ENCODE results near the gene F2.

The F2 gene

GRCh38 chr11:46694607-46695006, 24.4 kb upstream of the F2 start:
- Histone ChIP-seq H3K9me3 (ENCODE audit: insufficient read depth, low read depth, low read length) (no peaks in the 10 kb centered on the region), H4K8ac (ENCODE audit: low read depth, low read length) (no peak overlapping the region), H3K79me2 (ENCODE audit: control insufficient read depth, insufficient read depth, low read length, poor library complexity) (no peaks in the 10 kb centered on the region), H3K4me2 (ENCODE audit: low read length) (no peak overlapping the region), H3K36me3 (ENCODE audit: control insufficient read depth in 1 of 2, insufficient read depth in 2 of 2, low read length in 2 of 2) (peaks cover 36 to 37% of the 10 kb centered on the region in 2 experiments), H2AK5ac (ENCODE audit: low read length) (no peak overlapping the region), H3K4me1 (ENCODE audit: control insufficient read depth in 1 of 2, insufficient read depth in 2 of 2, low read length in 2 of 2) (peaks cover 37 to 39% of the 10 kb centered on the region in 2 experiments), H3K23ac (ENCODE audit: low read length) (no peak overlapping the region), H2BK120ac (ENCODE audit: insufficient read depth, low read length, poor library complexity) (no peak overlapping the region), H3K14ac (ENCODE audit: low read length) (no peak overlapping the region), H2BK5ac (ENCODE audit: low read depth, low read length, poor library complexity) (no peak overlapping the region), H3K4me3 (ENCODE audit: low read depth, low read length) (no peak overlapping the region), H3K79me1 (ENCODE audit: low read length) (peaks cover 8% of the 10 kb centered on the region), H3K27ac (ENCODE audit: low read depth, low read length) (peak overlapping the region; percentile 55), H3K27me3 (ENCODE audit: insufficient read depth, low read length) (no peaks in the 10 kb centered on the region), H3K4ac (ENCODE audit: low read depth, low read length) (no peak overlapping the region), H2BK12ac (ENCODE audit: low read length) (no peak overlapping the region), H4K91ac (ENCODE audit: low read depth, low read length) (no peak overlapping the region), H2AFZ (ENCODE audit: insufficient read depth, low read length, poor library complexity) (no peak overlapping the region), H4K12ac (ENCODE audit: low read depth, low read length) (no peak overlapping the region), H3K9ac (ENCODE audit: low read length) (no peak overlapping the region), H3K18ac (ENCODE audit: low read length) (no peak overlapping the region)
- DNase-seq, result no peak
- WGBS (ENCODE audit: extremely low coverage, insufficient coverage, insufficient read length), result no CpG with 5 or more reads among the region's 7 CpGs

- H3K4me1 ChIP-seq (ENCODE audit: control insufficient read depth in 1 of 2, insufficient read depth in 2 of 2, low read length in 2 of 2), result peaks cover 37 to 41% of the 10 kb centered on the region in 2 experiments
- H3K9ac ChIP-seq (ENCODE audit: low read length), result no peak overlapping the region
- peak overlapping the region; percentile 86 for H2AK5ac ChIP-seq (ENCODE audit: low read length)
- peak overlapping the region; percentile 12 for H3K27ac ChIP-seq (ENCODE audit: low read depth, low read length)
- H3K18ac ChIP-seq (ENCODE audit: low read length), result peak overlapping the region; percentile 83
- H3K4me2 ChIP-seq (ENCODE audit: low read length), result no peak overlapping the region
- H2BK120ac ChIP-seq (ENCODE audit: insufficient read depth, low read length, poor library complexity), result peak overlapping the region; percentile 27
- peak overlapping the region; percentile 52 for H4K91ac ChIP-seq (ENCODE audit: low read depth, low read length)
- H3K23ac ChIP-seq (ENCODE audit: low read length), result no peak overlapping the region
- no peaks in the 10 kb centered on the region for H3K27me3 ChIP-seq (ENCODE audit: insufficient read depth, low read length)
- no CpG with 5 or more reads among the region's 12 CpGs for WGBS (ENCODE audit: extremely low coverage, insufficient coverage, insufficient read length)
- H3K14ac ChIP-seq (ENCODE audit: low read length), result no peak overlapping the region
- no peak overlapping the region for H4K8ac ChIP-seq (ENCODE audit: low read depth, low read length)
- H3K9me3 ChIP-seq (ENCODE audit: insufficient read depth, low read depth, low read length), result no peaks in the 10 kb centered on the region
- H3K79me1 ChIP-seq (ENCODE audit: low read length), result peaks cover 12% of the 10 kb centered on the region
- H3K79me2 ChIP-seq (ENCODE audit: control insufficient read depth, insufficient read depth, low read length, poor library complexity), result peaks cover 4% of the 10 kb centered on the region
- no peak for DNase-seq
- H2BK12ac ChIP-seq (ENCODE audit: low read length), result peak overlapping the region; percentile 70
- peak overlapping the region; percentile 56 for H3K4ac ChIP-seq (ENCODE audit: low read depth, low read length)
- peak overlapping the region; percentile 21 for H4K12ac ChIP-seq (ENCODE audit: low read depth, low read length)
- peaks cover 34 to 35% of the 10 kb centered on the region in 2 experiments for H3K36me3 ChIP-seq (ENCODE audit: control insufficient read depth in 1 of 2, insufficient read depth in 2 of 2, low read length in 2 of 2)
- no peak overlapping the region for H2BK5ac ChIP-seq (ENCODE audit: low read depth, low read length, poor library complexity)
- H3K4me3 ChIP-seq (ENCODE audit: low read depth, low read length), result no peak overlapping the region
- H2AFZ ChIP-seq (ENCODE audit: insufficient read depth, low read length, poor library complexity), result no peak overlapping the region
These were observed 23.4 kb upstream of the F2 start for GRCh38 chr11:46695345-46696211.

DNA sequence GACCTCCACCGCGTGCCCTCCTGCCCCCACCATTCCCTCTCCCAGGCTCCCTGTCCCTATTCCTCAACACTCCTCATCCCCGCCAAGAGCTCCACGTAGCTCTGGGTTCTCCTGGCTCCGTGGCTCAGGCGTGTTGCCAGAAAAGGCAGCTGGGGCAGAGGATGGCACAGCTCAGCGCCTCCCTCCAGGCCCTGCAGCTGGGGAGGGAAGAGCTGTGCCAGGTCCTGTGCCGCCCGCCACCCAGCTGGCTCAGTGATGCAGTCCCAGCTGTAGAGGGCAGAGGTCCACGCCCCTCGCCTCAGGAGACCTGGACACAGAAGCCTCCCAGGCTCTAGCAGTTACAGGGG, 22.8 kb upstream of the F2 start:
- H2BK5ac ChIP-seq (ENCODE audit: low read depth, low read length, poor library complexity), result peak overlapping the region; percentile 38
- H3K36me3 ChIP-seq (ENCODE audit: control insufficient read depth in 1 of 2, insufficient read depth in 2 of 2, low read length in 2 of 2), result peaks cover 33 to 34% of the 10 kb centered on the region in 2 experiments
- peaks cover 18% of the 10 kb centered on the region for H3K79me1 ChIP-seq (ENCODE audit: low read length)
- WGBS (ENCODE audit: extremely low coverage, insufficient coverage, insufficient read length), result no CpG with 5 or more reads among the region's 11 CpGs
- no peak overlapping the region for H3K9ac ChIP-seq (ENCODE audit: low read length)
- peak overlapping the region; percentile 27 for H2BK120ac ChIP-seq (ENCODE audit: insufficient read depth, low read length, poor library complexity)
- peak overlapping the region; percentile 86 for H2AK5ac ChIP-seq (ENCODE audit: low read length)
- H3K79me2 ChIP-seq (ENCODE audit: control insufficient read depth, insufficient read depth, low read length, poor library complexity), result peaks cover 8% of the 10 kb centered on the region
- no peak overlapping the region for H3K23ac ChIP-seq (ENCODE audit: low read length)
- no peaks in the 10 kb centered on the region for H3K27me3 ChIP-seq (ENCODE audit: insufficient read depth, low read length)
- H3K4me1 ChIP-seq (ENCODE audit: control insufficient read depth in 1 of 2, insufficient read depth in 2 of 2, low read length in 2 of 2), result peaks cover 37 to 41% of the 10 kb centered on the region in 2 experiments
- peak overlapping the region; percentile 12 for H3K27ac ChIP-seq (ENCODE audit: low read depth, low read length)
- H3K4me2 ChIP-seq (ENCODE audit: low read length), result no peak overlapping the region
- no peak for DNase-seq
- H2BK12ac ChIP-seq (ENCODE audit: low read length), result peak overlapping the region; percentile 70
- peak overlapping the region; percentile 83 for H3K18ac ChIP-seq (ENCODE audit: low read length)
- H3K4ac ChIP-seq (ENCODE audit: low read depth, low read length), result peak overlapping the region; percentile 56
- peak overlapping the region; percentile 34 for H4K8ac ChIP-seq (ENCODE audit: low read depth, low read length)
- no peak overlapping the region for H2AFZ ChIP-seq (ENCODE audit: insufficient read depth, low read length, poor library complexity)
- no peak overlapping the region for H3K4me3 ChIP-seq (ENCODE audit: low read depth, low read length)
- peak overlapping the region; percentile 71 for H4K12ac ChIP-seq (ENCODE audit: low read depth, low read length)
- H4K91ac ChIP-seq (ENCODE audit: low read depth, low read length), result peak overlapping the region; percentile 52
- H3K9me3 ChIP-seq (ENCODE audit: insufficient read depth, low read depth, low read length), result no peaks in the 10 kb centered on the region
- H3K14ac ChIP-seq (ENCODE audit: low read length), result peak overlapping the region; percentile 72

- WGBS (ENCODE audit: extremely low coverage, insufficient coverage, insufficient read length), result no CpG with 5 or more reads among the region's 3 CpGs
- H3K27me3 ChIP-seq (ENCODE audit: insufficient read depth, low read length), result no peaks in the 10 kb centered on the region
- no peak overlapping the region for H3K4me3 ChIP-seq (ENCODE audit: low read depth, low read length)
- H2AFZ ChIP-seq (ENCODE audit: insufficient read depth, low read length, poor library complexity), result no peak overlapping the region
- no peak overlapping the region for H2BK5ac ChIP-seq (ENCODE audit: low read depth, low read length, poor library complexity)
- H3K9me3 ChIP-seq (ENCODE audit: insufficient read depth, low read depth, low read length), result no peaks in the 10 kb centered on the region
- H2AK5ac ChIP-seq (ENCODE audit: low read length), result no peak overlapping the region
- peaks cover 33 to 37% of the 10 kb centered on the region in 2 experiments for H3K4me1 ChIP-seq (ENCODE audit: control insufficient read depth in 1 of 2, insufficient read depth in 2 of 2, low read length in 2 of 2)
- peaks cover 11% of the 10 kb centered on the region for H3K79me2 ChIP-seq (ENCODE audit: control insufficient read depth, insufficient read depth, low read length, poor library complexity)
- no peak overlapping the region for H3K23ac ChIP-seq (ENCODE audit: low read length)
- H4K12ac ChIP-seq (ENCODE audit: low read depth, low read length), result no peak overlapping the region
- H3K27ac ChIP-seq (ENCODE audit: low read depth, low read length), result peak overlapping the region; percentile 50
- H3K36me3 ChIP-seq (ENCODE audit: control insufficient read depth in 1 of 2, insufficient read depth in 2 of 2, low read length in 2 of 2), result peaks cover 26 to 27% of the 10 kb centered on the region in 2 experiments
- no peak overlapping the region for H3K9ac ChIP-seq (ENCODE audit: low read length)
- no peak overlapping the region for H4K91ac ChIP-seq (ENCODE audit: low read depth, low read length)
- DNase-seq, result no peak
- H3K18ac ChIP-seq (ENCODE audit: low read length), result no peak overlapping the region
- no peak overlapping the region for H2BK120ac ChIP-seq (ENCODE audit: insufficient read depth, low read length, poor library complexity)
- no peak overlapping the region for H3K14ac ChIP-seq (ENCODE audit: low read length)
- H3K4me2 ChIP-seq (ENCODE audit: low read length), result no peak overlapping the region
- H3K4ac ChIP-seq (ENCODE audit: low read depth, low read length), result no peak overlapping the region
- H2BK12ac ChIP-seq (ENCODE audit: low read length), result no peak overlapping the region
- H3K79me1 ChIP-seq (ENCODE audit: low read length), result peaks cover 15% of the 10 kb centered on the region
- no peak overlapping the region for H4K8ac ChIP-seq (ENCODE audit: low read depth, low read length)
These were observed 21.7 kb upstream of the F2 start for GRCh38 chr11:46697303-46697702.
